SU-DHL-6 (cell line): ENCODE measurements around the gene PLCD1.

Experiments
- CTCF ChIP-seq: fragments of 200-600 bp; sonication (generic); IDR thresholded peaks from one replicate; pipeline ENCODE4 v1.5.1; 2017; ENCODE audit warnings: antibody characterized with exemption, mild to moderate bottlenecking, low read length, moderate library complexity; ENCODE audit not compliant: insufficient read depth, poor library complexity, severe bottlenecking
- EZH2phosphoT487 ChIP-seq: fragments of 200-600 bp; sonication (generic), shearing (Covaris generic); conservative IDR thresholded peaks from 2 replicates; pipeline ENCODE4 v1.6.1; 2018; ENCODE audit warnings: mild to moderate bottlenecking, antibody characterized with exemption, low read length, moderate library complexity, mixed read lengths

- TF ChIP-seq CTCF = no peak
- no peak for TF ChIP-seq EZH2phosphoT487
These were observed 11.8 kb downstream of the PLCD1 start for GRCh38 chr3:38017445-38018295.
